ENCODE measurements around the gene MIER2. TPM values are rescaled to one million over a fixed set of nuclear protein-coding genes. Genes with fewer than 3 reads are reported as not detected.

The MIER2 gene
- total RNA-seq, 4 donors from 2014 or later = 11.6 to 26.4 (median 18.9) TPM

DNA sequence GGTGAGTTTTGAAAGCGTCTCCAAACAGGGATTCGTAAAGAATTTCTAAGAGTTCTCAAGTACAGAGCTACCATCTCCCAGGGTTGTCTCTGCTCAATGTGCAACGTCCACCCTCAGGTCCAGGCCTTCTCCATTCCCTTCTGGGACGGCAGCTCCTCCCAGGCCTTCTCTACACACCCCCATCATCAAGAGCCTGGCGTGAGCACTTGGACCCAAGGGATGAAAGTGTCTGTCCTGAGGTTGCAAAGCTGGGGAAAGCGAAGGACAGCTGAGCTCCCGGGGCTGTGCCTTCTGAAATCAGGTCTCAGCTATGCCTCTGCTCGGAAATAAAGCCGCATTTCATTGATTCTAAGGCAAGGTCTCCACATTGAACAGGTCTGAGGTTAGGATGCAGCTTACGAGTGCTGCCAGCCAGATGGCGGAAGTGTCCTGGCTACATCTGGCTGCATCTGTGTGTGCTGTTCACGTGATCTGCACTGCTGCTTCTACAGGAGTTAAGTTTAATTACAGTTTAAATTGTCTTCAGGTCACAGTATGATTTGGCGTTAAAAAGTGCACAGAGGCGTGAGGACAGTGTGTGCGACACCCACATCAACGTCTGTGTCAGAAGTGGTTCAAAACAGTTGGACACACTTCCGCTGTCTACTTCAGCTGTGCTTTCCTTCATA is 27.0 kb upstream of the MIER2 start:
- H3K27me3 ChIP-seq = peaks cover 0 to 74% (median 2%) of the 10 kb centered on the region in 4 donors
- TF ChIP-seq POLR2A (IDR thresholded peaks at IDR 0.05; ENCODE audit: low read depth) = no peak
- TF ChIP-seq, protein P1, sequence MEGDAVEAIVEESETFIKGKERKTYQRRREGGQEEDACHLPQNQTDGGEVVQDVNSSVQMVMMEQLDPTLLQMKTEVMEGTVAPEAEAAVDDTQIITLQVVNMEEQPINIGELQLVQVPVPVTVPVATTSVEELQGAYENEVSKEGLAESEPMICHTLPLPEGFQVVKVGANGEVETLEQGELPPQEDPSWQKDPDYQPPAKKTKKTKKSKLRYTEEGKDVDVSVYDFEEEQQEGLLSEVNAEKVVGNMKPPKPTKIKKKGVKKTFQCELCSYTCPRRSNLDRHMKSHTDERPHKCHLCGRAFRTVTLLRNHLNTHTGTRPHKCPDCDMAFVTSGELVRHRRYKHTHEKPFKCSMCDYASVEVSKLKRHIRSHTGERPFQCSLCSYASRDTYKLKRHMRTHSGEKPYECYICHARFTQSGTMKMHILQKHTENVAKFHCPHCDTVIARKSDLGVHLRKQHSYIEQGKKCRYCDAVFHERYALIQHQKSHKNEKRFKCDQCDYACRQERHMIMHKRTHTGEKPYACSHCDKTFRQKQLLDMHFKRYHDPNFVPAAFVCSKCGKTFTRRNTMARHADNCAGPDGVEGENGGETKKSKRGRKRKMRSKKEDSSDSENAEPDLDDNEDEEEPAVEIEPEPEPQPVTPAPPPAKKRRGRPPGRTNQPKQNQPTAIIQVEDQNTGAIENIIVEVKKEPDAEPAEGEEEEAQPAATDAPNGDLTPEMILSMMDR (IDR thresholded peaks at IDR 0.05) = no peak
- no peak for TF ChIP-seq POLR2AphosphoS5 (IDR thresholded peaks at IDR 0.05)
- no peak for TF ChIP-seq EP300 (IDR thresholded peaks at IDR 0.05)
- no peak overlapping the region for H3K27ac ChIP-seq (replicated peaks in 1 of 4)
- no peak for DNase-seq (ENCODE audit: extremely low spot score)
- H3K9me3 ChIP-seq = no peaks in the 10 kb centered on the region
- 73% methylated on average over 17 of the region's 17 CpGs for WGBS
- H3K4me3 ChIP-seq = no peak overlapping the region
- H3K4me1 ChIP-seq = peaks cover 7 to 12% (median 10%) of the 10 kb centered on the region in 4 donors
- no peaks in the 10 kb centered on the region for H3K36me3 ChIP-seq
- intact Hi-C loops (cut with DNase I) = no loop called here

DNA sequence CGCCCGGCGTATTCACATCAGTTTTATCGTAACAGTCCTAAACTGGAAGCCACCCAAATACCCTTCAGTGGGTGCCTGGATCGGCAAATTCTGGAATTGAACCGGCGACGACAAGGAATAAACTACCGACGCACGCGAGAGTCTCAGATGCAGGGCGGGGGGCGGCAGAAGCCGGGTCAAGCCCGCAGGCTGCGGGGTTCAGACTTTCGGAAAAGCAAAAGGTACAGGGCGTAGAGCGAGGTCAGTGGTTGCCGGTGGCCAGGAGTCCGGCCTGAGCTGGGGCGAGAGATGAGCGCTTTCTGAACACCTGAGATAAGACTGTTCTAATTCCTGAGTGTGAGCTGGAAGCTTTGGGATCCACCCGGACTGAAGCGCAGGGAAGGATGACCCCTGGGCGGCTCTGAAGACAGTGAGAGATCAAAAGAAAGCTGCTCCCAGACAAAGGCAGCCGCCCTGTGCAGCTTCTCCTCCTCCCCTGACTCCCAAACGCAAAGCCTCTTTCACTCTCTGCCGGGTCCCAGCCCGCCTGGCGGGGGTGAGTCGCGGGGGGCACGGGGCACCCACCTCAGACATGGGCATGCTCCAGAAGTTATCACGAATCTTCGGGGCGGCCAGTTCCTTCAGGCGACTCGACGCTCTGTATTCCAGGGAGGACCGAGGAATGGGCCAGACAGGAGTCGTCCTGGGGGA is 26.2 kb upstream of the MIER2 start:
- WGBS = 88% methylated on average over 43 of the region's 43 CpGs
- H3K9me3 ChIP-seq = no peaks in the 10 kb centered on the region
- H3K27ac ChIP-seq (replicated peaks in 1 of 4) = no peak overlapping the region
- H3K4me1 ChIP-seq = peaks cover 7 to 12% (median 10%) of the 10 kb centered on the region in 4 donors
- TF ChIP-seq POLR2AphosphoS5 (IDR thresholded peaks at IDR 0.05) (no peak), EP300 (IDR thresholded peaks at IDR 0.05) (no peak)
- no peaks in the 10 kb centered on the region for H3K36me3 ChIP-seq
- H3K4me3 ChIP-seq = no peak overlapping the region
- intact Hi-C loops (cut with DNase I) = no loop called here
- no peak for DNase-seq (ENCODE audit: extremely low spot score)
- H3K27me3 ChIP-seq = peaks cover 0 to 66% (median 2%) of the 10 kb centered on the region in 4 donors

DNA sequence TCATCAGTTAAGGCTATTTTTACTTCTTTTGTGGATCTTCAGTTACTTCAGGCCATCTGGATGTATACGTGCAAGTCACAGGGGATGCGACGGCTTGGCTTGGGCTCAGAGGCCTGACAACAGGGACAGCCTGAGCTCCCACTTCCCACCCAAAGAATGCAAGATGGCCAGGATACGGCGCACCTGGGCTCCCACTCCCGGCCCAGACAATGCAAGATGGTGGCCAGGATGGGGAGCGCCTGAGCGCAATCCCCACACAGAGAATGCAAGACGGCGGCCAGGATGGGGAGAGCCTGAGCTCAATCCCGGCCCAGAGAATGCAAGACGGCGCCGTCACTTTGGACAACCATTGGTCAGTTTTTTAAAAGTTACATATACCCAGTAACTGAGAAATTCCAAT is 25.3 kb upstream of the MIER2 start:
- H3K36me3 ChIP-seq = no peaks in the 10 kb centered on the region
- H3K27ac ChIP-seq (replicated peaks in 1 of 4) = no peak overlapping the region
- no peak overlapping the region for H3K4me3 ChIP-seq
- intact Hi-C loops (cut with DNase I) = no loop called here
- H3K4me1 ChIP-seq = peaks cover 7 to 12% (median 10%) of the 10 kb centered on the region in 4 donors
- TF ChIP-seq POLR2AphosphoS5 (IDR thresholded peaks at IDR 0.05) (no peak), POLR2A (IDR thresholded peaks at IDR 0.05; ENCODE audit: low read depth) (no peak), EP300 (IDR thresholded peaks at IDR 0.05) (no peak)
- TF ChIP-seq, protein P1 (IDR thresholded peaks at IDR 0.05) = no peak
- 95% methylated on average over 12 of the region's 14 CpGs for WGBS
- H3K9me3 ChIP-seq = no peaks in the 10 kb centered on the region
- H3K27me3 ChIP-seq = peaks cover 0 to 61% (median 0%) of the 10 kb centered on the region in 4 donors
- DNase-seq (ENCODE audit: extremely low spot score) = no peak

DNA sequence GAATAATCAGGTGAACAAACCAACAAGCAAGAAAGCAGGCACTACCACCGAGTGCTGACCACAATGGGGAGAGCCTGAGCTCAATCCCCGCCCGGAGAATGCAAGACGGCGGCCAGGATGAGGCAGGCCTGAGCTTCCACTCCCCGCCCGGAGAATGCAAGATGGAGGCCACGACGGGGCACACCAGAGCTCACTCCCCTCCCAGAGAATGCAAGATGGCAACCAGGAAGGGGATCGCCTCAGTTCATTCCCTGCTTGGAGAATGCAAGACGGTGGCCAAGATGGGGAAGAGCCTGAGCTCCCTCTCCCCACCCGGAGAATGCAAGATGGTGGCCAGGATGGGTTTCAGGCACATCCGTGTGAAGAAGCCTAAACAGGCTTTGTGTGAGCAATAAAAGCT is 24.7 kb upstream of the MIER2 start:
- DNase-seq (ENCODE audit: extremely low spot score) = no peak
- no peak for TF ChIP-seq EP300 (IDR thresholded peaks at IDR 0.05)
- TF ChIP-seq, protein P1 (IDR thresholded peaks at IDR 0.05) = no peak
- TF ChIP-seq POLR2AphosphoS5 (IDR thresholded peaks at IDR 0.05) = no peak
- no peak for TF ChIP-seq POLR2A (IDR thresholded peaks at IDR 0.05; ENCODE audit: low read depth)
- peaks cover 7 to 12% (median 10%) of the 10 kb centered on the region in 4 donors for H3K4me1 ChIP-seq
- H3K27ac ChIP-seq (replicated peaks in 1 of 4) = no peak overlapping the region
- 93% methylated on average over 9 of the region's 13 CpGs for WGBS
- no peaks in the 10 kb centered on the region for H3K36me3 ChIP-seq
- intact Hi-C loops (cut with DNase I) = no loop called here
- H3K27me3 ChIP-seq = peaks cover 0 to 61% (median 0%) of the 10 kb centered on the region in 4 donors
- H3K4me3 ChIP-seq = no peak overlapping the region
- H3K9me3 ChIP-seq = no peaks in the 10 kb centered on the region

DNA sequence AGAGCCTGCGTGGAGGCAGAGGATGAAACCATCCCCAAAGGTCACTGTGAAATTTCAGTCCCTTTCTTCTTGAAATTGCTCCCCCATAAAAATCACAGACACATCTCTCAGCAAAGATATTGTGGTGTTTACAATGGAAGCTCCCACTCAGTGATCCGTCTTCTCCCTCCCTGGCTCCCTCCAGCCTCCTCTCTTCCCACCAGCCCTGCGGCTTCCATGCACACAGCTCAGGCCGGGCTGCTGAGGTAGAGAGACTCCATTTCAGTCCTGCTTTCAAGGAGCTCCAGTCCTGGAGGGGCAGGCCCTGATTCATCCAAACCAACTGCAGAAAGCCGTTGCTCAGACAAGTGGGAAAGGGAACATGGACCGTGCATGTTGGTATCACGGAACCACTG is 24.0 kb upstream of the MIER2 start:
- intact Hi-C loops (cut with DNase I) = no loop called here
- no peaks in the 10 kb centered on the region for H3K9me3 ChIP-seq
- no peaks in the 10 kb centered on the region for H3K36me3 ChIP-seq
- 78% methylated on average over 7 of the region's 7 CpGs for WGBS
- no peak overlapping the region for H3K4me3 ChIP-seq
- H3K27me3 ChIP-seq = peaks cover 0 to 58% (median 0%) of the 10 kb centered on the region in 4 donors
- TF ChIP-seq, protein P1 (IDR thresholded peaks at IDR 0.05) = no peak
- TF ChIP-seq EP300 (IDR thresholded peaks at IDR 0.05) (no peak), POLR2A (IDR thresholded peaks at IDR 0.05; ENCODE audit: low read depth) (no peak), POLR2AphosphoS5 (IDR thresholded peaks at IDR 0.05) (no peak)
- no peak for DNase-seq (ENCODE audit: extremely low spot score)
- peaks cover 7 to 12% (median 10%) of the 10 kb centered on the region in 4 donors for H3K4me1 ChIP-seq
- H3K27ac ChIP-seq (replicated peaks in 1 of 4) = no peak overlapping the region
